ENCODE results near the gene EHD1. TPM values are rescaled to one million over a fixed set of nuclear protein-coding genes. Genes with fewer than 3 reads are reported as not detected.

Gene EHD1
- total and polyA plus RNA-seq, 2 of the 8 experiments (the other 6 are each of a cell fraction or from before 2014, with no cell fraction given): 31.5 to 42.9 TPM

- Histone ChIP-seq H2BK120ac (replicated peaks; ENCODE audit: low read depth, low read length) (no peak overlapping the region), H3K18ac (ENCODE audit: extremely low read depth, low read length) (no peak overlapping the region), H3K4me2 (ENCODE audit: insufficient read depth in 1 of 2, low read depth in 2 of 2, low read length in 2 of 2) (no peak overlapping the region), H3K4ac (replicated peaks; ENCODE audit: insufficient read length, low read depth, low read length) (no peak overlapping the region), H3K36me3 (ENCODE audit: control insufficient read depth in 2 of 4, insufficient read depth in 4 of 4, low read length in 3 of 4) (peaks cover 0 to 27% (median 14%) of the 10 kb centered on the region in 4 experiments; a peak in 6 of 8 replicates), H2BK15ac (ENCODE audit: low read length) (no peak overlapping the region), H3K56ac (replicated peaks; ENCODE audit: insufficient read length, low read depth, low read length) (no peak overlapping the region), H3K4me3 (ENCODE audit: extremely low read depth in 1 of 4, insufficient read depth in 2 of 4, low read depth in 3 of 4, low read length in 4 of 4) (no peak overlapping the region), H2BK12ac (ENCODE audit: low read depth, low read length) (no peak overlapping the region), H2AFZ (ENCODE audit: low read length) (no peak overlapping the region), H3K27me3 (replicated peaks in 1 of 4; ENCODE audit: control insufficient read depth in 3 of 4, extremely low read depth in 1 of 4, insufficient read depth in 3 of 4, low read length in 3 of 4) (no peaks in the 10 kb centered on the region), H2BK5ac (ENCODE audit: low read depth, low read length) (no peak overlapping the region), H3K4me1 (replicated peaks in 1 of 4; ENCODE audit: control insufficient read depth in 3 of 4, insufficient read depth in 4 of 4, low read length in 3 of 4) (no peaks in the 10 kb centered on the region), H3K23me2 (ENCODE audit: low read depth, low read length) (no peaks in the 10 kb centered on the region), H3K79me1 (ENCODE audit: low read depth, low read length) (no peaks in the 10 kb centered on the region), H4K5ac (ENCODE audit: insufficient read length, low read depth, low read length) (no peak overlapping the region), H4K20me1 (replicated peaks in 1 of 2; ENCODE audit: control insufficient read depth in 1 of 2, insufficient read depth in 2 of 2, low read length in 2 of 2) (peaks cover 2 to 5% of the 10 kb centered on the region in 2 experiments), H3K23ac (ENCODE audit: insufficient read length) (no peak overlapping the region), H3K9me3 (ENCODE audit: insufficient read depth in 2 of 2, low read depth in 1 of 2, low read length in 1 of 2) (no peaks in the 10 kb centered on the region), H2AK5ac (ENCODE audit: low read depth, low read length) (no peak overlapping the region), H2BK20ac (ENCODE audit: low read length) (no peak overlapping the region), H4K8ac (ENCODE audit: extremely low read depth, insufficient read depth, low read length) (no peak overlapping the region), H4K91ac (replicated peaks; ENCODE audit: insufficient read length, low read length) (no peak overlapping the region), H3K9ac (replicated peaks in 1 of 4; ENCODE audit: extremely low read depth in 1 of 4, low read depth in 3 of 4, low read length in 3 of 4) (no peak overlapping the region), H3K14ac (ENCODE audit: insufficient read length) (no peak overlapping the region), H3K27ac (ENCODE audit: low read depth, low read length) (no peak overlapping the region), H3K79me2 (ENCODE audit: control insufficient read depth in 1 of 2, insufficient read depth in 2 of 2, low read length in 2 of 2) (no peaks in the 10 kb centered on the region)
- no peak for TF ChIP-seq RFX5 (IDR thresholded peaks at IDR 0.05; ENCODE audit: borderline replicate concordance, low read depth, low read length)
- TF ChIP-seq SAP30 (IDR thresholded peaks at IDR 0.05; ENCODE audit: insufficient read depth, insufficient replicate concordance, low read length): no peak
- no peak for TF ChIP-seq RXRA (IDR thresholded peaks at IDR 0.05; ENCODE audit: insufficient read depth, low read depth, low read length)
- CTCF ChIA-PET (ENCODE audit: partially characterized antibody): interaction anchor here (1.2 to 1.3 kb wide), 4 partner anchors 12 to 90 kb away, joined by 3 to 5 read pairs (median 4); partner anchors contain the start of gene BATF2
- no peak for DNase-seq (ENCODE audit: low read depth in 1 of 2, low spot score in 2 of 2)
- FAIRE-seq: no peak
- 95% methylated on average over 12 of the region's 13 CpGs; no CpG with 5 or more reads in 1 of the 2 experiments for WGBS, 2 experiments (ENCODE audit: extremely low coverage in 1 of 2, insufficient coverage in 1 of 2, insufficient read length in 1 of 2, insufficient replicate concordance in 2 of 2, low coverage in 1 of 2, low lambda C conversion rate in 2 of 2, missing lambda C conversion rate in 1 of 2)
- POLR2A ChIA-PET (ENCODE audit: partially characterized antibody): interaction anchor here (1.1 to 1.3 kb wide), 3 partner anchors 12 to 205 kb away, joined by 3 to 5 read pairs (median 3); partner anchors contain the start of gene TM7SF2
Observed at GRCh38 chr11:64906314-64906635, 27.9 kb upstream of the EHD1 start.
